Naive thymus-derived CD4-positive, alpha-beta T cell (primary cell): ENCODE measurements around the gene CLASP1. TPM values are rescaled to one million over a fixed set of nuclear protein-coding genes. Genes with fewer than 3 reads are reported as not detected.
"Not testable (repeated sequence)": the region's sequence is repeated elsewhere in the genome, so short reads cannot be mapped to it uniquely, and the experiment has no call there.

Experiments
- ATAC-seq: fragments of 150-1000 bp; cut with Tn5 transposase; 2 replicates; pipeline ENCODE4 v1.10.0; 2021; ENCODE audit warnings: mild to moderate bottlenecking, moderate library complexity
- CTCF ChIA-PET: fragments of 350-600 bp; sonication (Branson Sonifier 250); formaldehyde crosslinking; loops from one replicate; lab custom pipeline; 2021; ENCODE audit warnings: antibody characterized with exemption; lab: Charles Lee
- POLR2A ChIA-PET: fragments of 350-600 bp; sonication (Branson Sonifier 250); formaldehyde crosslinking; loops from one replicate; lab custom pipeline; 2021; ENCODE audit warnings: antibody characterized with exemption, inconsistent platforms; lab: Charles Lee
- DNase-seq, 9 donors: peaks; one replicate each; pipeline versions ENCODE4 v3.0.0 to v3.0.0-alpha.2; 2020 to 2022; ENCODE audit warnings: mixed read lengths in 1 of 9
- H3K27ac ChIP-seq: one replicate; pipeline ENCODE4 v1.7.0; 2013; ENCODE audit warnings: mild to moderate bottlenecking, low read depth, low read length, moderate library complexity
- H3K27me3 ChIP-seq, 2 donors: one replicate each; pipeline ENCODE4 v1.7.0; 2013; ENCODE audit warnings: low read length in 2 of 2, mild to moderate bottlenecking in 2 of 2, moderate library complexity in 2 of 2; ENCODE audit not compliant: control insufficient read depth in 2 of 2, insufficient read depth in 2 of 2
- H3K36me3 ChIP-seq, 3 experiments: 1 replicate in 2 of 3; 2 replicates in 1 of 3; pipeline ENCODE4 v1.7.0; 2013; ENCODE audit warnings: low read length in 3 of 3, mild to moderate bottlenecking in 3 of 3, moderate library complexity in 1 of 3; ENCODE audit not compliant: insufficient read depth in 3 of 3, control insufficient read depth in 2 of 3
- H3K4me1 ChIP-seq, 2 donors: one replicate each; pipeline ENCODE4 v1.7.0; 2013; ENCODE audit warnings: low read length in 2 of 2, mild to moderate bottlenecking in 2 of 2, moderate library complexity in 1 of 2; ENCODE audit not compliant: control insufficient read depth in 2 of 2, insufficient read depth in 2 of 2
- H3K4me3 ChIP-seq: 2 replicates; pipeline ENCODE4 v1.7.0; 2013; ENCODE audit warnings: mild to moderate bottlenecking, low read length
- H3K9me3 ChIP-seq, 3 experiments: 1 replicate in 2 of 3; 2 replicates in 1 of 3; pipeline ENCODE4 v1.7.0; 2013; ENCODE audit warnings: low read length in 3 of 3; ENCODE audit not compliant: control insufficient read depth in 2 of 3
- H3K27ac Mint-ChIP-seq, 9 donors: one replicate each; pipeline ENCODE4 v1.8.0; 2020 to 2022; ENCODE audit warnings: mixed read lengths in 9 of 9, mild to moderate bottlenecking in 8 of 9, moderate library complexity in 5 of 9, inconsistent platforms in 2 of 9
- H3K27me3 Mint-ChIP-seq, 5 donors: one replicate each; pipeline ENCODE4 v1.8.0; 2021 to 2022; ENCODE audit warnings: mixed read lengths in 5 of 5, mild to moderate bottlenecking in 1 of 5
- H3K36me3 Mint-ChIP-seq, 5 donors: one replicate each; pipeline ENCODE4 v1.8.0; 2020 to 2022; ENCODE audit warnings: mixed read lengths in 5 of 5, mild to moderate bottlenecking in 3 of 5, inconsistent platforms in 1 of 5
- H3K4me1 Mint-ChIP-seq, 7 donors: one replicate each; pipeline ENCODE4 v1.8.0; 2020 to 2022; ENCODE audit warnings: mixed read lengths in 7 of 7, mild to moderate bottlenecking in 3 of 7, inconsistent platforms in 1 of 7
- H3K4me3 Mint-ChIP-seq, 10 donors: one replicate each; pipeline ENCODE4 v1.8.0; 2020 to 2022; ENCODE audit warnings: mild to moderate bottlenecking in 10 of 10, mixed read lengths in 10 of 10, moderate library complexity in 6 of 10, inconsistent platforms in 2 of 10
- H3K9me3 Mint-ChIP-seq, 11 donors: one replicate each; pipeline ENCODE4 v1.8.0; 2020 to 2022; ENCODE audit warnings: mixed read lengths in 11 of 11, mild to moderate bottlenecking in 4 of 11, inconsistent platforms in 1 of 11, moderate library complexity in 1 of 11
- intact Hi-C, 2 donors: fragments of 100-400 bp; cut with micrococcal nuclease; formaldehyde crosslinking; loops; one replicate each; pipeline ENCODE4 v1.15.1; 2023
- polyA plus RNA-seq, 2 donors: library from polyadenylated mRNA; unstranded; fragments of 300-500 nt; fragmentation: Illumina TruSeq; gene quantifications; one replicate each; pipeline ENCODE4 v1.2.3, GENCODE V29; 2021
- total RNA-seq, 6 experiments: library from RNA in 5 of 6; stranded (reverse) in 5 of 6; gene quantifications; 1 replicate in 5 of 6; 2 replicates in 1 of 6; pipeline ENCODE4 v1.2.3 and lab custom pipeline; 2021 to 2026

CLASP1 gene
- total and polyA plus RNA-seq, 7 experiments from 2014 or later = 13.8 to 76.3 (median 61.6) TPM

DNA sequence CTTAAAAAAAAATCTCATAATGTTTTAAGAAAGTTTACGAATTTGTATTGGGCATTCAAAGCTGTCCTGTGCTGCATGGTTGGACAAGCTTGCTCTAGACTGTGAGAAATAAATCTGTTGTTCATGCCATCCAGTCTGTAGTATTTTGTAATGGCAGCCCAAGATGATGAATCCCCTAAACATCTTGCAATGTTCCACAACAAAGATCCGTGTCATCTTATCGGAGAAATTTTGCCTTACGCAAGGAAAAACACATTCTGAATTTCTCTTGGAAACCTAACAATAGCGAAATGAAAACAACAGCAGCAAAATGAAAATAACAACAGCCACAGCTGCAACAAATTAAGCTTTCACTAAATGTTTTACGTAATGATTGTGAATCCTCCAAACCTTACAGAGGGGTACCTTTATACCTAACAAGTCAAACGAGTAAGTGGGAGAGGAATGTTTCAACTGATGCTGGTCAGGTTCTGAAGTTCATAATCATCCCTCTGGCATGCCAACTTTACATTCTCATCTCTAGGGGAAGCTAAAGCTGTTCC is 194.6 kb downstream of the CLASP1 start:
- Mint-ChIP-seq H3K36me3 (peaks cover 11 to 68% (median 29%) of the 10 kb centered on the region in 5 donors), H3K4me1 (peaks cover 0 to 1% (median 0%) of the 10 kb centered on the region in 7 donors), H3K4me3 (no peak overlapping the region), H3K27ac (peak overlapping the region in 1 of 9 donors; percentile 41), H3K9me3 (peaks cover 0 to 2% (median 0%) of the 10 kb centered on the region in 11 donors), H3K27me3 (no peaks in the 10 kb centered on the region)
- ChIA-PET CTCF (no interaction called here), POLR2A (no interaction called here)
- H3K27ac ChIP-seq = no peak overlapping the region
- intact Hi-C loops = no loop called here
- H3K9me3 ChIP-seq = no peaks in the 10 kb centered on the region
- H3K36me3 ChIP-seq = peaks cover 0 to 44% (median 23%) of the 10 kb centered on the region in 3 experiments
- no peak for DNase-seq
- H3K27me3 ChIP-seq = no peaks in the 10 kb centered on the region
- no peak overlapping the region for H3K4me3 ChIP-seq
- no peak for ATAC-seq
- H3K4me1 ChIP-seq = no peaks in the 10 kb centered on the region

DNA sequence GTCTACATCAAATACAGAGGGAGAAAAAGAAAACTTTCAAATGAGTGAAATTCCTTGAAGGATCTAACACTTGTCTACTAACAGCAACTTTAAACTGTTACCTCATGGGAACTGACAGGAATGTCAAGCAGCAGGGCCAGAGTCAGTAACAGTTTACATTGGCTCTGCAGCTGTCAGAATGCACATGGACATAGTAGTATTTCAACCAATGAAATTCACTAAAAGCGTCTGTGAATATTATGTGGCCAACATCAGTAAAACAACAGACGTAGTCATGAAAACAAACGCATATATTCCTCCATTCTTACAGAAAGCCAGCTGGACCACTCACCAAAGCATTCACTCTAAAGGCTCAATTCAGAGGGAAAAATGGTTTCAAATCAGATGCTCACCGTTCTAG is 197.9 kb downstream of the CLASP1 start:
- DNase-seq (no peak), ATAC-seq (no peak)
- Histone ChIP-seq H3K4me1 (no peaks in the 10 kb centered on the region), H3K9me3 (no peaks in the 10 kb centered on the region), H3K4me3 (no peak overlapping the region), H3K36me3 (peaks cover 12 to 66% (median 28%) of the 10 kb centered on the region in 3 experiments), H3K27ac (no peak overlapping the region), H3K27me3 (no peaks in the 10 kb centered on the region)
- Mint-ChIP-seq H3K27ac (no peak overlapping the region), H3K27me3 (no peaks in the 10 kb centered on the region), H3K9me3 (peaks cover 0 to 2% (median 0%) of the 10 kb centered on the region in 11 donors), H3K4me3 (no peak overlapping the region), H3K36me3 (peaks cover 20 to 78% (median 51%) of the 10 kb centered on the region in 5 donors), H3K4me1 (peaks cover 0 to 1% (median 0%) of the 10 kb centered on the region in 7 donors)
- intact Hi-C loops = no loop called here
- ChIA-PET POLR2A (no interaction called here), CTCF (no interaction called here)

DNA sequence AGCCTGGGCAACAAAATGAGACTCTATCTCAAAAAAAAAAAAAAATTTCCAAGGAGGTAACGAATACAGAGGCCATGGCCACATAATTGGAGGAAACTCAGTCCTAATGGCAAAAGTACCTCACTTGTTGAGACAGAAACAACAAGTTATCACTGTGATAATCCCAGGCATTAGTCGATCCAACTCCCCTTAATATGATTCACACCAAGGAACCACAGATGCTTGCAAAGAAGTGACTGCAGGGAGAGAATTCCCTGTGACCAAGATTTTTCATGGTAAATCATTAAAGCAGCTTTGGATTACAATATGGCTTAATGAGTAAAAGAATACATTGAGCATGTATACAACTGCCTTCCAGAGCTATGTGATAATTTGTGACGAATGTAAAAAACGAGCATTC is 199.0 kb downstream of the CLASP1 start:
- H3K9me3 Mint-ChIP-seq = no peaks in the 10 kb centered on the region
- peaks cover 19 to 77% (median 52%) of the 10 kb centered on the region in 5 donors for H3K36me3 Mint-ChIP-seq
- no peaks in the 10 kb centered on the region for H3K4me1 Mint-ChIP-seq
- Histone ChIP-seq H3K4me3 (no peak overlapping the region), H3K9me3 (no peaks in the 10 kb centered on the region), H3K36me3 (peaks cover 12 to 65% (median 28%) of the 10 kb centered on the region in 3 experiments), H3K27ac (no peak overlapping the region), H3K4me1 (no peaks in the 10 kb centered on the region), H3K27me3 (no peaks in the 10 kb centered on the region)
- ChIA-PET POLR2A (no interaction called here), CTCF (no interaction called here)
- ATAC-seq (no peak), DNase-seq (no peak)
- no peak overlapping the region for H3K4me3 Mint-ChIP-seq
- no peak overlapping the region for H3K27ac Mint-ChIP-seq
- intact Hi-C loops = no loop called here
- H3K27me3 Mint-ChIP-seq = no peaks in the 10 kb centered on the region

DNA sequence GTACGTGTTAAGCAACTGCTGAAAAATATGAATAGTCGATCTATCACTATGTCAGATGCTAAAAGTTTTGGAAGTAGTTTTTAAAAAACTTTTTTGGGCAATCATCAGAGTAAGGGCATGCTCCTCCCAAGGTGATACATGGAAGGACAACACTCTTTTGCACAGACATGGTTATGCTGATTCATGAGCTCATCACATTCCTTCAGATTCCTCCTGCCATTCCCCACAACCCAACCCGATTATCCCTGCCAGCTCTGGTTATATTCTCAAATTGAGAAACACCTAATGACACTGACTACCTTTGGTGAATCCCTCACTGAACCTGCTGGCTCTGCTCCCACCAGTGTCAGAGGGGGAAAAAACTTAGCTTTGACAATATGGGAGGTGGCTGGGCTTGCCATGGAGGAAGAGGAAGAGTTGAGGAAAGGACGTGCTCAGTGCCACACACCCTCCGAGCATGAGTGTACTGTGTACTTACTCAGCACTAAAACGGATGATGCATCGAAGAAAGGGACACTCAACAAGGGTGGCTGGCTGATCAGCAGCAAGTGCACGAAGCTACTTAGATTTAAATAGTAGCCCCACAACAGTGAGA is 202.5 kb downstream of the CLASP1 start:
- H3K36me3 ChIP-seq = peaks cover 12 to 84% (median 23%) of the 10 kb centered on the region in 3 experiments
- H3K36me3 Mint-ChIP-seq = peaks cover 26 to 84% (median 69%) of the 10 kb centered on the region in 5 donors
- no peaks in the 10 kb centered on the region for H3K9me3 ChIP-seq
- intact Hi-C loops = no loop called here
- no peaks in the 10 kb centered on the region for H3K27me3 ChIP-seq
- POLR2A ChIA-PET = interaction anchor here (0.9 kb wide), 1 partner anchor 203 kb away, joined by 3 read pairs; the partner anchor contains the start of gene CLASP1
- H3K4me3 Mint-ChIP-seq = no peak overlapping the region
- ATAC-seq (no peak), DNase-seq (no peak)
- no peak overlapping the region for H3K27ac ChIP-seq
- no peak overlapping the region for H3K4me3 ChIP-seq
- H3K4me1 Mint-ChIP-seq = no peaks in the 10 kb centered on the region
- CTCF ChIA-PET = no interaction called here
- H3K4me1 ChIP-seq = no peaks in the 10 kb centered on the region
- peak overlapping the region in 1 of 9 donors; percentile 11 for H3K27ac Mint-ChIP-seq
- no peaks in the 10 kb centered on the region for H3K27me3 Mint-ChIP-seq
- H3K9me3 Mint-ChIP-seq = no peaks in the 10 kb centered on the region

DNA sequence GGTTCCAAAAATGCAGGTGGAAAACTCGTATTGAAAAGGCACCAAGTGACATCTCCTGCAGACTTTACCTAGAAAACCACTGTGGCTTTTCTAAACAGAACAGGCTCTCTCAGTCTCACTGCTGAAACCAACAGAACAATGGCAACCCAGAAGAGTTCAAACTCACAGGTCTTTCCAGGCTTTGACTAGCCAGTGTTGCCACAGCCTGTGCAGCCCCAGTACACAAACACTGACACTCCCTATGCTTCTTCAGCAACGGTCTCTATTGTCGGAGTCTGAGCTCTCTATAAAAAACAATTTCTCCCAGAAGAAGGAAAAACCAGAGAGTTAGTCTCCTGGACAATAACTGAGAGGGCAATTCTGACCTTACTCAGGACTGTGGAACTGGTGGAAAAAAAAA is 206.4 kb downstream of the CLASP1 start:
- Mint-ChIP-seq H3K36me3 (peaks cover 29 to 66% (median 60%) of the 10 kb centered on the region in 5 donors), H3K27me3 (no peaks in the 10 kb centered on the region), H3K4me3 (no peak overlapping the region), H3K4me1 (no peaks in the 10 kb centered on the region), H3K9me3 (no peaks in the 10 kb centered on the region), H3K27ac (no peak overlapping the region)
- Histone ChIP-seq H3K36me3 (peaks cover 11 to 58% (median 14%) of the 10 kb centered on the region in 3 experiments), H3K4me1 (no peaks in the 10 kb centered on the region), H3K4me3 (no peak overlapping the region), H3K27me3 (no peaks in the 10 kb centered on the region), H3K27ac (no peak overlapping the region), H3K9me3 (no peaks in the 10 kb centered on the region)
- ChIA-PET POLR2A (no interaction called here), CTCF (no interaction called here)
- intact Hi-C loops = no loop called here
- ATAC-seq (no peak), DNase-seq (no peak)

DNA sequence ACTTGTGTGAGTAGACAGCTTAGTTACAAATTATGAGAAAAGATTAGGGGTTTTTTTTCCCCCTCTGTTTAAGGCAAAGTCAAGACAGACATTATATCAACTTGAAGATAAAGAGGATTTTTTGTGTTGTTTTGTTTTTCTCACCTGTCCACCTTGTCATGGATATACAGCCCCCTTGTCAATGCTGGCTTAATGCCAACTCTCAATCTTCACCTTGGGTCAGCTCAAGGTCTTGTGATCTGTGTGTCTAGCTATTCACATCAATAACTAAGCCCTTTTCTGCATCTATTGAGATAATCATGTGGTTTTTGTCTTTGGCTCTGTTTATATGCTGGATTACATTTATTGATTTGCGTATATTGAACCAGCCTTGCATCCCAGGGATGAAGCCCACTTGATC is 211.0 kb downstream of the CLASP1 start:
- H3K27ac ChIP-seq, H3K27me3 Mint-ChIP-seq, POLR2A ChIA-PET, DNase-seq, H3K9me3 ChIP-seq, H3K27me3 ChIP-seq, H3K4me1 ChIP-seq, H3K4me3 Mint-ChIP-seq, H3K9me3 Mint-ChIP-seq, CTCF ChIA-PET, H3K4me3 ChIP-seq, H3K4me1 Mint-ChIP-seq, ATAC-seq, intact Hi-C loops: not testable (repeated sequence)
- Mint-ChIP-seq H3K27ac (peak overlapping the region in 1 of 9 donors; percentile 42), H3K36me3 (peaks cover 8 to 29% (median 21%) of the 10 kb centered on the region in 5 donors)
- peaks cover 0 to 14% (median 0%) of the 10 kb centered on the region in 3 experiments for H3K36me3 ChIP-seq

DNA sequence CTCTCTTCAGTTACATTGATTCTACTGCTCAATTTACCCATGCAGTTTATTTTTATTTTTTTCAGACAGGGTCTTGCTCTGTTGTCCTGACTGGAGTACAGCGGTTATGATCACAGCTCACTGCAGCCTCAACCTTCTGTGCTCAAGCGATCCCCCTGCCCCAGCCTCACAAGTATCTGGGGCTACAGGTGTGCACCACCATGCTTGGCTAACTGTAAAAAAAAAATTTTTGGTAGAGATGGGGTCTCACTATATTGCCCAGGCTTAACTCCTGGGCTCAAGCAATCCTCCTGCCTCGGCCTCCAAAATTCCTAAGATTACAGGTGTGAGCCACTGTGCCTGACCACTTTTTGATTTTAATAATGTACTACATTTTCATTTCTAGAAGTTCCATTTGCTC is 212.3 kb downstream of the CLASP1 start:
- Mint-ChIP-seq H3K27me3 (no peaks in the 10 kb centered on the region), H3K4me3 (no peak overlapping the region), H3K27ac (peak overlapping the region in 2 of 9 donors; percentile 13 to 31), H3K9me3 (peaks cover 0 to 2% (median 0%) of the 10 kb centered on the region in 11 donors), H3K36me3 (peaks cover 4 to 23% (median 17%) of the 10 kb centered on the region in 5 donors), H3K4me1 (peaks cover 0 to 3% (median 0%) of the 10 kb centered on the region in 7 donors)
- Histone ChIP-seq H3K36me3 (peaks cover 0 to 8% (median 0%) of the 10 kb centered on the region in 3 experiments), H3K27ac (no peak overlapping the region), H3K9me3 (no peaks in the 10 kb centered on the region), H3K4me1 (no peaks in the 10 kb centered on the region), H3K4me3 (no peak overlapping the region), H3K27me3 (no peaks in the 10 kb centered on the region)
- intact Hi-C loops = no loop called here
- no peak for ATAC-seq
- POLR2A ChIA-PET = no interaction called here
- no peak for DNase-seq
- CTCF ChIA-PET = no interaction called here
